GM20000 (cell line): ENCODE measurements around the gene FADS1.

Experiments used
- DNase-seq: peaks from one replicate; pipeline ENCODE4 v3.0.0; 2012; ENCODE audit warnings: low spot score
- CTCF ChIP-seq: IDR thresholded peaks from 2 replicates; pipeline ENCODE4 v1.5.1; 2012; ENCODE audit warnings: mild to moderate bottlenecking, control low read depth; ENCODE audit errors: extremely low read depth, missing control alignments

The FADS1 gene

DNA sequence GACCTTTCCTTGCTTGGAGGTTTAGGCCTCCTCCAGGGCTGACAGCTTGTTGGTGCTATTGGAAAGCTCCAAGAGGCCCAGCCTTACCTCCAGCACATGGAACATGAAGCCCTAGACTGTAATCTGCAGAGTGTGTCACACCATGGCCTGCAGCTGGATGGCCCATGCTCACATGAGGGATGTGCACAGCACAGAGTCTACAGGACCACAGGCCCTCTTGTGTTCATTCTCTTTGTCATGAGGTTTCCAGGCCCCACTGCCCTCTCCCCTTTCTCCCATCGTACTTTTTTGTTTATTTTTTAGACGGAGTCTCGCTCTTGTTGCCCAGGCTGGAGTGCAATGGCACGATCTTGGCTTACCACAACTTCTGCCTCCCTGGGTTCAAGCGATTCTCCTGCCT lies 10.0 kb downstream of the FADS1 start:
- no peak for TF ChIP-seq CTCF

GRCh38 chr11:61805146-61805545 lies 11.7 kb downstream of the FADS1 start:
- no peak for DNase-seq
- TF ChIP-seq CTCF: no peak

More for the DNA sequence above, 10.0 kb downstream of the FADS1 start:
- DNase-seq: no peak

DNA sequence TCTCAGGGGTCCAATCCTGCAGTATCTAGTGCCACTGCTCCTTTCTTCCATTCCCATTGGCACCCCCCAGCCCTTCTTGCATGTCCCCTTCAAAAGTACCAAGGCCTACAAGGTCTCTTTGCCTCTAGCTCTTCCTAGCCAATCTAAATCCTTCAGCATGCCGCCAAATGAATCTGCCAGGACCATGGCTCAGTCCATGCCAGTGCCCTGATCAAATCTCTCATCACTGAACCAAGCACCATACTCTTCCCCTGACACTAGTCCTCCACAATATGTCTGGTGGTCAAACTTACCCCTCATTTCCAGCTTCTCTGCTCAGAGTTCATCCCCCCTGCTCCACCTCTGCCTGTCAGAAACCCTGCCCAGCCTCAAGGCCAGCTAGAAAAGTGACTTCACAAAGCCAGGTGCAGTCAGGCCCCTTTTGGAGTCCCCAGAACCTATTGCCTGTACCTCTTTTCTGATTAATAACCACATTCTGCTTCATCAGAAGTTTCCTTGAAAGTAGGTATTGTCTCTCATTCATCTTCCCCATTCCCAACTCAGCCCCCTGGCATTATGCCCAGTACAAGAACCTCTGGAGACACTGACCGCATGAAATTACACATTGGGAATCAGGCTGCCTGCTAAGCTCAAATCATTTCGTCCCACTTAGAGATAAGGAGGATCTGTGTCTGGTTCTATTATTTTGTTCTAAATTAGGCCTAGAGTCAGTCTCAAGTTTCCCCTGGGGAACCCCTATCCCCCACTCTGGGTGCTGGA lies 12.7 kb downstream of the FADS1 start:
- DNase-seq: no peak
- TF ChIP-seq CTCF: no peak

DNA sequence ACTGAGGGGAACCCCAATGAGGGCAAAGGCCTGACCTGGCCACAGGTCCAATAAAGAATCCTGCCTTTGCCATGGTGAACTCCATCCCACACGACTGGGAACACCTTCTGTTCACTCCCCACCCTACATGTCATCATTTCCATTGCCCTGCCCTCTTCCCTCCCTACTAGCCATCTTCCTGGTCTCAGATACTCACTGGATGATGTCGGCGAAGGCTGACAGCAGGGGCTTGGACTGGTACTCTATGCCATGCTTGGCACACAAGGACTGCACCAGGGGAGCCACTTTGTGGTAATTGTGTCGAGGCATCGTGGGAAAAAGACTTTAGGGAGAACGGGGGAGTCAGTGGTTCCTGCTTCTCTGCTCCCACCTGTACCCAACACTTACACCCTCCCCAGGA lies 14.2 kb downstream of the FADS1 start:
- DNase-seq: no peak
- TF ChIP-seq CTCF: no peak

GRCh38 chr11:61800331-61801281 lies 16.2 kb downstream of the FADS1 start:
- no peak for DNase-seq
- no peak for TF ChIP-seq CTCF

- no peak for TF ChIP-seq CTCF
- DNase-seq: no peak
Measured at GRCh38 chr11:61799665-61800284, 17.0 kb downstream of the FADS1 start.
